GM03348 (cell line): Measurements from ENCODE around the gene PCDH9.
A peak's percentile ranks its signal among the peaks of the same experiment; 100 is the strongest.
"Not testable (repeated sequence)": the region's sequence is repeated elsewhere in the genome, so short reads cannot be mapped to it uniquely, and the experiment has no call there.

Experiments
- DNase-seq: peaks from one replicate; pipeline ENCODE4 v3.0.0; 2012; ENCODE audit warnings: low spot score

The PCDH9 gene

GRCh38 chr13:67125681-67126080, 104.5 kb downstream of the PCDH9 start:
- no peak for DNase-seq

DNA sequence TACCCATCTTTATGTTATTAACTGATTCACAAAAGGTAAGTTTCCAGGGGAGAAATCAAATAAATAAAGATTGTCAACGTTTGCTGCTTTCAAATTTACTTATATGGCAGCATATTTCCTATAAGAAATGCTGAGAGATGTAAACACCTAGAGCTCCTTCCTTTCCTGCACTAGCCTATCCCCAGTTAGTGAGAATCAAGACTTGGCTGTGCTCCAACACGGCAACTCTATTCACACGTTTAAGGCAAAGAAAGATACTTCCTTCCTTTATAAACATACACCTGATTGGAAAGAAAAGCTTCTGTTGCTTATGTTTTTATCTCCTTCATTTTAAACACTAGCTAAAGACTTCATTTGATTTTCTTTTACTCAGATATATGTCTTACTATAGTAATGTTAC, 107.0 kb downstream of the PCDH9 start:
- no peak for DNase-seq

DNA sequence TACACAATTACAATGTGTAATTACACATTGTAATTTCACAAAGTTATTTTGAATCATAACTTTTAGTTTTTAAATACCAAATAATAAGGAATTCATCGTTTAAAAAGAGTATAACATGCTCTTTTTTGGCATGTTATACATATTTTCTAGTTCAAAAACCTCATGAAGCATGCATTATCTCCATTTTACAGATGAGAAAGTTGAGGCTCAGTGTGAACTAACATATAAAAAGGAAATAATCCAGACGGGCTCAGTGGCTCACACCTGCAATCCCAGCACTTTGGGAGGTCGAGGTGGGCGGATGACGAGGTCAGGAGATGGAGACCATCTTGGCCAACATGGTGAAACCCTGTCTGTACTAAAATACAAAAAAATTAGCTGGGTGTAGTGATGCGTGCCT, 107.9 kb downstream of the PCDH9 start:
- no peak for DNase-seq

DNA sequence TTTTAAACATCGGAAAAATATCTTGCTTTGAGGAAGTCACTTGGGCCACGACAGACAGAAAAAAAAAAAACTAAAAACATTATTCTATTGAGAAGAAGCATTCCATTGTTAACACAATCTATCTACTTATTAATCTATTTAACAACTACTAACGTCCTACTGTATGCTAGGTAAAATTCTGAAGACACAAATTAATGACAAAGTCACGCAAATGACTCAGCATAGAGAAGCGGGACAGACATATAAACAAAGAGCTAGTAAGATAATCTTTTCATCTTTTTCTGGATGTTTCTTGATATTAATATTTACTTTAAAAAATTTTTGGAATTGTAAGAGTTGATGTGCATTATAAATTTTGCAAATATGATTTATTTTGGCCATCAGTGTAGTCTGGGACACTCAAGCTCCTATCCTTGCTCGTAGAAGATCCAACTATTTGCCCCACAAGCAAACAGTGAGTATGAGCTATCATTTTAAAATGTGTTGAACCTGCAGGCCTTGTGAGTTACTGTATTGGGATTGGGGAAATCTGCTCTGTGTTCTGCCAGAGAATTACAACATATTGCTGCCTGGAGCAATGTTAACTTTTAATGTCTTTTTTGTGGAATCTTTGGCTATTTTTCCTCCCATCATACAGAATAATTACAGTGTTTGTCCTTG, 109.1 kb downstream of the PCDH9 start:
- DNase-seq: peak; percentile 6

GRCh38 chr13:67119481-67119894, 110.6 kb downstream of the PCDH9 start:
- DNase-seq: peak; percentile 61

DNA sequence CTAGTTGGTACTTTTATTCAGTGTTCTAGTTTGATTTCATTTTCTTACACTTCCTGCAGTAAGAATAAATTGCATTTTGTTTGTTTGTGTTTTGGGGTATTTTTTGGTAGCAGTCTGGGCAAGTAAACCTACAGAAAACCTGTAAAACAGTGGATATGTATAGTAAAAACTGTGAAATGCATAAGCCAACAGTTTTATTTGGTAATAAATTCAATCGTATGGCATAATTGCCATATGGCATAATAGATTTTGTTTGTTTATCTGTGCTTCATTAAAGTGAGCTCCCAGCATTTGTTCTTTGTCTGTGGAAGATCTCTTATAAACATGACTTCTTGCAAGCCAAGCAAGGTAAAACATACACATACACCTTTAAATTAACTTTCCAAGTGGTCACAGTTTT, 111.9 kb downstream of the PCDH9 start:
- no peak for DNase-seq

- no peak for DNase-seq
Observed at GRCh38 chr13:67117010-67117550, 113.1 kb downstream of the PCDH9 start.

DNA sequence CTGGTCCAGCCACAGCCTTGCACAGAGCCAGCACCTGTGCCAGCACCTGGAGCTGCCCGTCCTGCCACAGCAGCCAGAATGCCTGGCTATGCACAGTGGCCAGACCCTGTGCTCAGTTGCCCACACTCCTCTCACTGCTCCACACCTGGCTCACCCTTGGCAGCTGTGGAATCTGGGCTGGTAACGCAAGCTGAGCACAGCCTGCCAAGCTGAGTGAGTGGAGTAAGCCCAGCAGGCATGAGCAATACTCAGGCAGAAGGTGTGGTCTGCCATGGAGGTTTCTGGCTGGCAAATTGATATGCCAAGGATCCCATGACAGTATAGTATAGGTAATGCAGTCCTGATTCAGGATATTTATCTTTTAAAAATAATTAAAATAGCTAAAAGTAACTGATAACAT, 122.2 kb downstream of the PCDH9 start:
- no peak for DNase-seq

GRCh38 chr13:67106502-67107057, 123.6 kb downstream of the PCDH9 start:
- DNase-seq: no peak

DNA sequence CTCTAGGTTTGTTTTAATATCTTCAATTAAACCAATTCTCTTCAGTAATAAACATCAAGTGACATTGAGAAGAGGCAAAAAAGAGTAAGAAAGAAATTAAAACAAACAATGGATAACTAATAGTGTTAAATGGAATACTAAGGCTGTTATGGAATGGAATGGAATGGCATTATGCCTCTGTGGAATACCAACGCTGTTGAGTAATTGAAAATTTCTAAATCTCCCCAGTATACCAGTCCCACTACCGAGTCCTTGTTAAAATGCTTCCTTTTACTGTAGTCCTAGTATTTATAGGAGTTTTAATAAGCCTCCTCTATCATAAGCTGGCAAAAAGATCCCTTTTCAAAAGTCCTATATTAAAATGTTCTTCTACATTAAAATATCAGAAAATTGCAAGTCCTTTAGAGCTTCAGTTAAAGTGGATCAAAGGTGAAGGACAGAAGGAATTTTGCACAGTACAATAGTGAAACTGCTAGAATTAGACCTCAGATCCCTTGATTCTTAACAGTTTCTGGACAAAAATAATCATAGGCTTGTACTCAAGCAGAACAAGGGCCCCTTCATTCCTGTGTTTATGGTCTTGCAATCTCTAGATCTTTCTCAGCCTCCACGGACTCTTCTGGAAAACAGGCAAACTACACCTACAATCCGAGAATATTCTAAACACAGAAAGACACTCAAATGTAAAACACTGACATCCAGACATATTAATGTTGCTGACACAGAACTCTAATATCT, 128.2 kb downstream of the PCDH9 start:
- no peak for DNase-seq

DNA sequence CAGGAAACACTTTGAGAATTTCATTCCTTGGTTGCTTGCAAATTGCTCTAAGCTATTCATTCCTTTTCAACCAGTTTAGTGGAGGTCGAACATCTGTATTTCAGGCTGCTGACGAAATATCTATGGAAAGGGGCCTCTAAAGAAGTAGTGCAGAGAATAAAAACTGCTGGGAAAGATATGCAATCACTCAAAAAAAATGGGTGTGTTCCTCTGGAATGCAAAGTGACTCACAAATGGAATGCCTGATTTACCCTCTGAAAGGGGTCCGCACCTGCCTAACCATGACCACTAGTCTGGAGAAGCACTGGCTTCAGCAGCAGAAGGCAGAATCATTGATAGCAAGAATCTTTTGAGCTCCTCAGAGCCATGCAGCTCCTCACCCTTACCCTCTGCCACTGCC, 129.4 kb downstream of the PCDH9 start:
- DNase-seq: no peak

- no peak for DNase-seq
Observed at GRCh38 chr13:67099494-67099893, 130.6 kb downstream of the PCDH9 start.

DNA sequence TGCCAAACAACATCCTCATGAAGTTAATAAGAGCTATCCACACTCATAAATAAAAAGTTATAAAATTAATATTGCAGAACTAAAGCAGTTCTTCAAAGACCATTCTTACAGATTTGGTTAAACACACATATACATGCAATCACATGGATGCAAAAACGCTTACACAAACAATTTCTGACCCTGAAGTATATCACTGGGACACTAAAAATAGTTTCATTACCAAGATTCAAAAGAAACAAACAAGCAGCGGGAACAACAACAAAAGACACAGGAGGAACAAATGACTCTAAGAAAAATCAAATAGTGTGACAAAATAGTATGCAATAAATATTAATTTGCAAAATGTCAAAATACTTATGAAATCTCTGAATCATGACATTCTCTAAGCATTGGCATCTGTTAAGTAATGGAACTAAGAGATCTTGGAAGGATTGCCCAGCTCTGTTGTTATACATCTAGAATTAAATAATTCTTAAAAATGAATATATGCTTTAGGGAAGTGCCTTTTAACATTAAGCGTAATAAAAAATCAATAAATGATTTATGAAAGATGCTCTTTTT, 132.2 kb downstream of the PCDH9 start:
- DNase-seq: no peak

- DNase-seq: not testable (repeated sequence)
Observed at GRCh38 chr13:67096893-67097292, 133.2 kb downstream of the PCDH9 start.

DNA sequence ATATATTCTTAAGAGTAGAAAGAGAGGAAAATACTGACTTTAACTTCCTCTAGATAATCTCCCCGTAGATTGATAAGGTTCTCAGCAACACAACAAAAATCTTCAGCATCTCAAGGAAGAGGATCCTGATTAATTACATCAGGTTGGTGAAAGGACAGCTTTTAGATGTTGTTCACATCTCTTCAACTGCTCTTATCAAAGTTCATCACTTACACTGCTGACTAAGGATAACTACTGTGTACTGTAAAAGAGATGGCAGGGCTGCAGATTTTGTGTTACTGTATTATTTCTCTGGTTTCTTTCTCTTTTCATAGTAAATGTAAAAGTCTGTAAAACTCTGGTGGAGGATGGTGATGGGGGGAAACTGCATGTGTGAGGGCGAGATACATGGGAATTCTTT, 133.7 kb downstream of the PCDH9 start:
- DNase-seq: no peak

DNA sequence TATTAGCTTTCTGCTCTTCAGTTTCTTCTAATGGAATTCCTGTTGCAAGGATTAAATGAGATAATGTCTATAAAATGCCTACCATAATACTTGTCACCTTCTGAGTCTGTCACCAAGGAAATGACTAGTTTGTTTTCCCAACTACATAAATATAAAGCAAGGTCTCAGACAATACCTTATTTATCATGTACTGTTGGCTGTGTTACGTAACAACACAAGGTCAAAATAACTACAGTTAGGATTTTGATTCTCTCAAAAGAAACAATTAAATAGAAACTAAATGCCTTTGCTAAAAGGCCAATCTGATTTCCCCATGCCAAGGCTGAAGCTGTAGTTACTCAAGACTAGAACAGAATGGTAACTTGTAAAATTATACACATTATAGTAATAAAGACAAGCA, 134.5 kb downstream of the PCDH9 start:
- DNase-seq: no peak

- peak; percentile 11 for DNase-seq
Observed at GRCh38 chr13:67094952-67095351, 135.2 kb downstream of the PCDH9 start.

DNA sequence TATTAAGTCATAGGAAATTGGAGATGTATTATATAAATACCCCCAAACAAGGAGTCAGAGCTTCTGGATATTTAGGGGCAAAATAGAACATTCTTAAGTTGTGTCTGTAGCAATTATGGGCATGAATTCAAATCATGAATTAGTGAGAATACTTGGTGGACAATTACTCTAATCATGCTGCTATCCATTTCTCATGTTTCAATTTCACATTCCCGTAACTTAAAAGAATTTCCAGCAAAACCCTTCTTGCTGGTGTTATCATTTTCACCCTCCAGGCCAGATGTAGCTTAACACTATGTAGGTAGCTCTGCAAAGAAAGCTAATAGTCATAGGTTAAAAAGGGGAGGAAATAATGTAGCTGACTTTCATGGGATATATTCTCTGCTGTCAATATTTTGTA, 136.1 kb downstream of the PCDH9 start:
- no peak for DNase-seq

GRCh38 chr13:67091603-67092002, 138.5 kb downstream of the PCDH9 start:
- DNase-seq: no peak

- DNase-seq: no peak
Observed at GRCh38 chr13:67090856-67091255, 139.3 kb downstream of the PCDH9 start.

GRCh38 chr13:67087527-67087926, 142.6 kb downstream of the PCDH9 start:
- DNase-seq: no peak

- no peak for DNase-seq
Observed at GRCh38 chr13:67086260-67086659, 143.9 kb downstream of the PCDH9 start.

- DNase-seq: no peak
Observed at GRCh38 chr13:67084066-67084465, 146.1 kb downstream of the PCDH9 start.
